ENCODE measurements around the gene FOXL3.
"Not testable (repeated sequence)": the region's sequence is repeated elsewhere in the genome, so short reads cannot be mapped to it uniquely, and the experiment has no call there.

The FOXL3 gene

GRCh38 chr7:262631-263311 lies 27.2 kb upstream of the FOXL3 start:
- not testable (repeated sequence) for H3K4me1 ChIP-seq (ENCODE audit: insufficient read depth, low read length)
- WGBS, result 86% methylated on average over 21 of the region's 31 CpGs

DNA sequence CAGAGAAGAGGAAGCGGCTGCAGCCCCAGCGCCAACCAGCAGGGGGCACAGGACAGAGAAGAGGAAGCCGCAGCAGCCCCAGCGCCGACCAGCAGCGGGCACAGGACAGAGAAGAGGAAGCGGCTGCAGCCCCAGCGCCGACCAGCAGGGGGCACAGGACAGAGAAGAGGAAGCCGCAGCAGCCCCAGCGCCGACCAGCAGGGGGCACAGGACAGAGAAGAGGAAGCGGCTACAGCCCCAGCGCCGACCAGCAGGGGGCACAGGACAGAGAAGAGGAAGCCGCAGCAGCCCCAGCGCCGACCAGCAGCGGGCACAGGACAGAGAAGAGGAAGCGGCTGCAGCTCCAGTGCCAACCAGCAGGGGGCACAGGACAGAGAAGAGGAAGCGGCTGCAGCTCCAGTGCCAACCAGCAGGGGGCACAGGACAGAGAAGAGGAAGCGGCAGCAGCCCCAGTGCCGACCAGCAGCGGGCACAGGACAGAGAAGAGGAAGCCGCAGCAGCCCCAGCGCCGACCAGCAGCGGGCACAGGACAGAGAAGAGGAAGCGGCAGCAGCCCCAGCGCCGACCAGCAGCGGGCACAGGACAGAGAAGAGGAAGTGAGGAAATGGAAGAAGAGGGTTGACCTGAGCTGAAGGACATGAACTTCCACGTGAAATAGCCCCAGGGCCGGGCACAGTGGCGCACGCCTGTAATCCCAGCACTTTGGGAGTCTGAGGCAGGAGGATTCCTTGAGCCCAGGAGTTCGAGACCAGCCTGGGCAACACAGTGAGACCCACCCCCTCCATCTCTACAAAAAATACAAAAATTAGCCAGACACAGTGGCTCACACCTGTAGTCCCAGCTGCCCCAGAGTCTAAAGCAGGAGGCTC lies 26.3 kb upstream of the FOXL3 start:
- Histone ChIP-seq H3K9me3 (ENCODE audit: insufficient read depth, low read depth, low read length) (peaks cover 49% of the 10 kb centered on the region), H3K36me3 (ENCODE audit: insufficient read depth, low read length) (peaks cover 20% of the 10 kb centered on the region)
- 89% methylated on average over 21 of the region's 37 CpGs for WGBS
- not testable (repeated sequence) for H3K4me1 ChIP-seq (ENCODE audit: insufficient read depth, low read length); H3K4me3 ChIP-seq (ENCODE audit: low read length); H3K9ac ChIP-seq (ENCODE audit: low read depth, low read length); H3K27ac ChIP-seq (ENCODE audit: low read depth, low read length); H3K27me3 ChIP-seq (ENCODE audit: insufficient read depth, low read length)

More at GRCh38 chr7:262631-263311, 27.2 kb upstream of the FOXL3 start:
- peaks cover 45% of the 10 kb centered on the region for H3K9me3 ChIP-seq (ENCODE audit: insufficient read depth, low read depth, low read length)
- H3K27me3 ChIP-seq (ENCODE audit: insufficient read depth, low read length); H3K4me3 ChIP-seq (ENCODE audit: low read length); H3K9ac ChIP-seq (ENCODE audit: low read depth, low read length); H3K27ac ChIP-seq (ENCODE audit: low read depth, low read length): not testable (repeated sequence)
- H3K36me3 ChIP-seq (ENCODE audit: insufficient read depth, low read length), result peaks cover 25% of the 10 kb centered on the region

DNA sequence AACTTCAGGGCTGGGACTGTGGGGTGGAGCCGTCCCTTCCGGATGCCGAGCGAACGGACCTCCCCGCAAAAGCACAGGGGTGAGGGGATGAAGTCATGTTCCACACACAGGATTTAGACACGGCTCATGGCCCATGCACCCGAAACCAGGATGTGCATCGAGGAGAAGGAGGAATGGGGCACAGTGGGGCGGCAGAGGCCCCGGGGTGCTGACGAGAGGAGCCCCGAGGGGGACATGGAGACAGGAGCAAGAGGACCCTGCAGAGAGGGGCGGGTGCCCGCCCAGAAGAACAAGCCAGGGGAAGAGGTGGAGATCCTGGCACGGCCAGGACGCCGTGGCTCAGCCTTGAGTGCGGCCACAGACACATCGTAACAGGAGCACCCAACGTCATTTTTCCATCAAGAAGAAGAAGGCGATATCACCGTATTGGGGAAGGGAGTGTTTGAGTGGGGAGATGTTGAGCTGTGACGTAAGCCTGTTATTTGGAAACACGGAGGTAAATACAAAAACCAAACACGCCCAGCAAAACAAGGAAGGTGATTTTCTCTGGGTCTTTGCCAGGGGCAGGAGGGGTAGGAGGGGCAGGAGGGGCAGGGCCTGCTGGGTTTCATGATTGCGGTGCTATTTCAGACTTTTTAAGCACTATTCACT lies 25.3 kb upstream of the FOXL3 start:
- 94% methylated on average over 27 of the region's 27 CpGs for WGBS
- Histone ChIP-seq H3K9me3 (ENCODE audit: insufficient read depth, low read depth, low read length) (peaks cover 47% of the 10 kb centered on the region), H3K4me1 (ENCODE audit: insufficient read depth, low read length) (no peaks in the 10 kb centered on the region)

DNA sequence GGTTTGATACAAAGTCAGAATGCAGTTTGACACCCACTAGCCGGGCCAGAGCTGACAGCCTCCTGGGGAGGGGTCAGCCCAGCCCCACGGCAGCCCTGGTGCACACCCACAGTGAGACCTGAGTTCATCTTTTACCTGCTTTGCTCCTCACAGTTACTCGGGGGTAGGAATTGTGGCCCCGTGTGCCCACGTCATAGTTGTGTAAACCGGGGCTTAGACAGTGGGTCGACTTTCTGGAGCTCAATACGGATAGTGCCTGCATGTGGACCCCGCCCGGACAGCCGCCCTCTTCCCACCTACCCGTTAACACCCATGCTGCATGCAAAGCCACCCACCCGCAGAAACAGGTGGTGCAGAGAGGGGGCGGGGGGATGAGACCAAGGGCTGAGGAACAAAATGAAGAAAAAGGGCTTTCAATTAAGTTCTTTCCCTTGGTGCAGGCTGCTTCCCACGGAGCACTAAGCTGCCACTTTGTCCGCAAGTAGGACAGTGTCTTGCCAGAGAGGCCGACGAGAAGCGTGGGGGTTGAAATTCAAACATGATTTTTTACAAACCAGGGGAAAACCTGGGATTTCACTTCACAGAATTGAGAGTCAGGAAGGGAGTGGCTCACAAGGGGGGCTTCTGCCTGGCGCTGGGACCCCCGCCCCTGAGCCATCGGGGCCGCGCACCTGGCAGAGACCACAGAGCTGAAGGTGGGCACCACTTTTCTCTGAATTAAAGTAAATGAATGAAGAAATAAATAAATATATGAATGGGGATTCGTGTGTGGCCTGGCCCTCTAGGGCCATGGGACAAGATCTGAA lies 24.6 kb upstream of the FOXL3 start:
- peaks cover 3% of the 10 kb centered on the region; the same call in 1 of the 2 replicates for H3K36me3 ChIP-seq (ENCODE audit: insufficient read depth, low read length)
- WGBS, result 89% methylated on average over 25 of the region's 25 CpGs
- no peaks in the 10 kb centered on the region for H3K4me1 ChIP-seq (ENCODE audit: insufficient read depth, low read length)
- peaks cover 41% of the 10 kb centered on the region for H3K9me3 ChIP-seq (ENCODE audit: insufficient read depth, low read depth, low read length)
- H3K9ac ChIP-seq (ENCODE audit: low read depth, low read length), result no peak overlapping the region
- H3K4me3 ChIP-seq (ENCODE audit: low read length), result no peak overlapping the region
- no peak overlapping the region for H3K27ac ChIP-seq (ENCODE audit: low read depth, low read length)
- H3K27me3 ChIP-seq (ENCODE audit: insufficient read depth, low read length), result no peaks in the 10 kb centered on the region

More for the DNA sequence above, 25.3 kb upstream of the FOXL3 start:
- H3K36me3 ChIP-seq (ENCODE audit: insufficient read depth, low read length), result peaks cover 11% of the 10 kb centered on the region
- no peak overlapping the region for H3K4me3 ChIP-seq (ENCODE audit: low read length)
- H3K9ac ChIP-seq (ENCODE audit: low read depth, low read length), result no peak overlapping the region
- H3K27me3 ChIP-seq (ENCODE audit: insufficient read depth, low read length), result no peaks in the 10 kb centered on the region
- no peak overlapping the region for H3K27ac ChIP-seq (ENCODE audit: low read depth, low read length)

DNA sequence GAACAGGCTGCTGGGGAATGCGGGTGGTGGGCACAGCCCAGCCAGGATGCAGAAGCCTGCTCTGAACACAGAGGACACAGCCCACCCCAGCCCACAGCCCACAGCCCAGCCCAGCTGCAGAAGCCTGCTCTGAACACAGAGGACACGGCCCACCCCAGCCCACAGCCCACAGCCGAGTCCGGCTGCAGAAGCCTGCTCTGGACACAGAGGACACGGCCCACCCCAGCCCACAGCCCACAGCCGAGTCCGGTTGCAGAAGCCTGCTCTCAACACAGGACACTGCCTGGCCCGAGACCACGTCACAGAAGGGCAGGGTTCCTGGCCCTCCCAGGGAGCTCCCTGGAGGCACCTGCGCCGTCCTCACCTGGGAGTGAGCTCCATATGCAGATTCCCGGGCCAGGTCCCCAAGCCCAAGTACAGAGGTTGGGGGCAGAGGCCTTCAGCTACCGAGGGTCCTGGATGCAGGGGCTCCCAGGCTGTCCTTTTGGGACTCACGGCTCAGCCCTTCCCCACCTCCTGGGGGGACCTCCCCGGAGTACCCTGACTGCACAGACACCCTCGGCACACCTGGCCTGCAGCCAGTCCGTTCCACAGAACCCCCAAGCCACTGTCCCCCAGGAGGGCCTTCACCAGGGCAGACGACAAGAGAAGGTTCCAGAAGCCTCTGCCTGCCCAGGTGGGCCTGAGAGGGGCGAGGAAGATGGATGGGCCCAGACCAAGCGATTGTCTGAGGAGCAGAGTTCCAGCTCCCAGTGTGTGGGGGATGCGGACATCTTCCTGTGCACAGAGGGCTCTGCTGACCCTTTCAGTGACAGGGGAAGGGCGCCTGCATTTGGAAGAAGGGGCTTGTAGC lies 23.7 kb upstream of the FOXL3 start:
- Histone ChIP-seq H3K9ac (ENCODE audit: low read depth, low read length) (no peak overlapping the region), H3K27ac (ENCODE audit: low read depth, low read length) (no peak overlapping the region), H3K4me1 (ENCODE audit: insufficient read depth, low read length) (no peaks in the 10 kb centered on the region), H3K9me3 (ENCODE audit: insufficient read depth, low read depth, low read length) (peaks cover 33% of the 10 kb centered on the region), H3K4me3 (ENCODE audit: low read length) (no peak overlapping the region), H3K27me3 (ENCODE audit: insufficient read depth, low read length) (no peaks in the 10 kb centered on the region), H3K36me3 (ENCODE audit: insufficient read depth, low read length) (no peaks in the 10 kb centered on the region)
- WGBS, result 92% methylated on average over 22 of the region's 22 CpGs

DNA sequence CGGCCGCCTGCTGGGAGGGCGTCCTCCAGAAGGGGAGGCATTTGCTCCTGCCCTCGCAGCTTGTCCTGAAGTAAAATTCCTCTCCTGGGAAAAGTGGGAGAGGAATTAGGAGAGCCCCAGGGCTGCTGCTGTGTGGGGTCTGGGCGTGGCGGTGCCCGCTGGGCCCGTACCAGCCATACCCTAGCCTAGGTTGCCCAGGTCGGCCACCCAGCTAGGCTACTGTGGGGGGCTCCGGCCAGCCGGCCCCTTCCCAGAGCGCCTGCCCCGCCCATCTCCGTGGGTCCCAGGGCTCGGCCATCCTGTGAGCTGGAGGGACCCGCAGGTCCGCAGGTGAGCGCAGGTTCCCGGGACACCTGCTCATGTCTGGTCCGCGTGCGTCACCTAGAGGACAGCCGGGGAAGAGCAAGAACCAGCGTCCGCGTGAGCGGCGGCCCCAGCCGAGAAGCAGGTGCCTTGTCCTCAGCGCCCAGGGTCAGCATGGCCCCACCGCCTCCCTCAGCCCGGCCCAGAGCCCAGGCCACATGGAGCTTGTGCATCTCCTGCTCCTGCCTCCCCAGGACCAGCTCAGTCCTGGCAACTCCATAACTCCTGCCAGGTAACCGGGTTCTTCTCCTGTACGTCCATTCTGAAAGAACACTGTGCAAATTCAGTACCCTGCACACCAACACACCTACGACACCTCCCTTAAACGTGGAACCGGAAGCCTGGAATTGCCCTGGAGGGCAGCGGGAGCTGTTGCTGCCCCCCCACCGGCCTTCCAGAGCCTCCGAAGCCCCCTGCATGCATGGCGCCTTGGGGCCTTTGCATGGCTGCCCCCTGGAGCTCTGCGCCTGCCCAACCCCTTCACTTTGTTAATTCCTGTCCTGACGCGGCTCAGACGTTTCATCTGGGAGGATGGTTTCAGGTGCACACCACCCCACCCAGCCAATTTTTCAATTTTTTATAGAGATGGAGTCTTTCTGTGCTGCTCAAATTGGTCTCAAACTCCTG lies 22.8 kb upstream of the FOXL3 start:
- Histone ChIP-seq H3K9ac (ENCODE audit: low read depth, low read length) (no peak overlapping the region), H3K27me3 (ENCODE audit: insufficient read depth, low read length) (no peaks in the 10 kb centered on the region), H3K4me3 (ENCODE audit: low read length) (no peak overlapping the region), H3K4me1 (ENCODE audit: insufficient read depth, low read length) (no peaks in the 10 kb centered on the region), H3K27ac (ENCODE audit: low read depth, low read length) (no peak overlapping the region), H3K9me3 (ENCODE audit: insufficient read depth, low read depth, low read length) (peaks cover 24% of the 10 kb centered on the region), H3K36me3 (ENCODE audit: insufficient read depth, low read length) (no peaks in the 10 kb centered on the region)
- 83% methylated on average over 45 of the region's 45 CpGs for WGBS

DNA sequence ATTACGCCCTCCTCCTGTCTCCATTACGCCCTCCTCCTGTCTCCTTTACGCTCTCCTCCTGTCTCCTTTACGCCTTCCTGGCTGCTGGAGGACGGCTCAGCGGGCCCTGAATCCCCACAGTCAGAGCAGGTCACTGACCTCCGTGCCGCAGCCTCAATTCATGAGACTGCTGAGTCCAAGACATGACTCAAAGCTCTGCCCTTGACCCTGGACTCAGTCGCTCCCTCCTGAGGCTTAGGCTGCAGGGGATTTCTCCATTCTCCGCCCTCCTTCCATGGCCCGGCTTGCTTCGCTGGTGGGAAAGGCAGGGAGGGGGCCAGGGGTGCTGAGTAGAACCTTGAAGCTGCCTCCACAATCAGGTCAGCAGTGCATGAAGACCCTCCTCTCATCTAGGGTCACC lies 21.0 kb upstream of the FOXL3 start:
- Histone ChIP-seq H3K4me3 (ENCODE audit: low read length) (no peak overlapping the region), H3K27ac (ENCODE audit: low read depth, low read length) (no peak overlapping the region), H3K36me3 (ENCODE audit: insufficient read depth, low read length) (no peaks in the 10 kb centered on the region), H3K9ac (ENCODE audit: low read depth, low read length) (no peak overlapping the region), H3K4me1 (ENCODE audit: insufficient read depth, low read length) (no peaks in the 10 kb centered on the region), H3K27me3 (ENCODE audit: insufficient read depth, low read length) (no peaks in the 10 kb centered on the region), H3K9me3 (ENCODE audit: insufficient read depth, low read depth, low read length) (peaks cover 20% of the 10 kb centered on the region)
- WGBS, result 87% methylated on average over 12 of the region's 12 CpGs

- WGBS, result 84% methylated on average over 10 of the region's 11 CpGs
- no peak overlapping the region for H3K9ac ChIP-seq (ENCODE audit: low read depth, low read length)
- H3K27me3 ChIP-seq (ENCODE audit: insufficient read depth, low read length), result no peaks in the 10 kb centered on the region
- H3K4me1 ChIP-seq (ENCODE audit: insufficient read depth, low read length), result no peaks in the 10 kb centered on the region
- H3K27ac ChIP-seq (ENCODE audit: low read depth, low read length), result no peak overlapping the region
- peaks cover 21% of the 10 kb centered on the region for H3K9me3 ChIP-seq (ENCODE audit: insufficient read depth, low read depth, low read length)
- no peaks in the 10 kb centered on the region for H3K36me3 ChIP-seq (ENCODE audit: insufficient read depth, low read length)
- H3K4me3 ChIP-seq (ENCODE audit: low read length), result no peak overlapping the region
Measured at GRCh38 chr7:269721-270120, 20.2 kb upstream of the FOXL3 start.

GRCh38 chr7:270351-270983 lies 19.5 kb upstream of the FOXL3 start:
- Histone ChIP-seq H3K27me3 (ENCODE audit: insufficient read depth, low read length) (no peaks in the 10 kb centered on the region), H3K4me3 (ENCODE audit: low read length) (no peak overlapping the region), H3K36me3 (ENCODE audit: insufficient read depth, low read length) (no peaks in the 10 kb centered on the region), H3K4me1 (ENCODE audit: insufficient read depth, low read length) (no peaks in the 10 kb centered on the region), H3K9ac (ENCODE audit: low read depth, low read length) (no peak overlapping the region), H3K27ac (ENCODE audit: low read depth, low read length) (no peak overlapping the region), H3K9me3 (ENCODE audit: insufficient read depth, low read depth, low read length) (peaks cover 26% of the 10 kb centered on the region)
- 91% methylated on average over 11 of the region's 11 CpGs for WGBS
